CD4-positive, alpha-beta memory T cell (primary cell): ENCODE data around the gene STX1A. TPM values are rescaled to one million over a fixed set of nuclear protein-coding genes. Genes with fewer than 3 reads are reported as not detected.

Source experiments
- CTCF ChIA-PET: fragments of 350-600 bp; sonication (Branson Sonifier 250); formaldehyde crosslinking; loops from one replicate; lab custom pipeline; 2021; ENCODE audit warnings: inconsistent platforms; ENCODE audit not compliant: partially characterized antibody; lab: Charles Lee
- POLR2A ChIA-PET: fragments of 350-600 bp; sonication (Branson Sonifier 250); formaldehyde crosslinking; loops from one replicate; lab custom pipeline; 2021; ENCODE audit not compliant: partially characterized antibody; lab: Charles Lee
- DNase-seq, 5 donors: peaks; one replicate each; pipeline versions ENCODE4 v3.0.0 to v3.0.0-alpha.2; 2020 to 2022; ENCODE audit warnings: mixed read lengths in 1 of 5
- H3K27ac ChIP-seq: one replicate; pipeline ENCODE4 v1.7.0; 2013; ENCODE audit warnings: low read depth, low read length
- H3K27me3 ChIP-seq: 2 replicates; pipeline ENCODE4 v1.7.0; 2013; ENCODE audit warnings: mild to moderate bottlenecking, low read length, moderate library complexity; ENCODE audit not compliant: insufficient read depth
- H3K36me3 ChIP-seq: 2 replicates; pipeline ENCODE4 v1.7.0; 2013; ENCODE audit warnings: mild to moderate bottlenecking, low read length, moderate library complexity; ENCODE audit not compliant: insufficient read depth
- H3K4me1 ChIP-seq: 2 replicates; pipeline ENCODE4 v1.7.0; 2013; ENCODE audit warnings: mild to moderate bottlenecking, low read length, moderate library complexity; ENCODE audit not compliant: insufficient read depth
- H3K4me3 ChIP-seq, 2 donors: one replicate each; pipeline ENCODE4 v1.7.0; 2013; ENCODE audit warnings: low read length in 2 of 2, mild to moderate bottlenecking in 1 of 2
- H3K9me3 ChIP-seq, 2 donors: one replicate each; pipeline ENCODE4 v1.7.0; 2013; ENCODE audit warnings: low read length in 2 of 2, control low read depth in 1 of 2; ENCODE audit not compliant: control insufficient read depth in 1 of 2
- H3K27ac Mint-ChIP-seq, 7 donors: one replicate each; pipeline ENCODE4 v1.8.0; 2020 to 2021; ENCODE audit warnings: mixed read lengths in 7 of 7, mild to moderate bottlenecking in 6 of 7, inconsistent platforms in 3 of 7, moderate library complexity in 3 of 7
- H3K27me3 Mint-ChIP-seq, 2 donors: one replicate each; pipeline ENCODE4 v1.8.0; 2020 to 2021; ENCODE audit warnings: mixed read lengths in 2 of 2
- H3K36me3 Mint-ChIP-seq, 2 donors: one replicate each; pipeline ENCODE4 v1.8.0; 2020 to 2021; ENCODE audit warnings: mixed read lengths in 2 of 2, inconsistent platforms in 1 of 2, mild to moderate bottlenecking in 1 of 2
- H3K4me1 Mint-ChIP-seq, 4 donors: one replicate each; pipeline ENCODE4 v1.8.0; 2020 to 2021; ENCODE audit warnings: mixed read lengths in 4 of 4, mild to moderate bottlenecking in 1 of 4
- H3K4me3 Mint-ChIP-seq, 8 donors: one replicate each; pipeline ENCODE4 v1.8.0; 2020 to 2021; ENCODE audit warnings: mixed read lengths in 8 of 8, mild to moderate bottlenecking in 7 of 8, moderate library complexity in 6 of 8, inconsistent platforms in 3 of 8
- H3K9me3 Mint-ChIP-seq, 8 donors: one replicate each; pipeline ENCODE4 v1.8.0; 2020 to 2021; ENCODE audit warnings: mixed read lengths in 8 of 8, mild to moderate bottlenecking in 5 of 8, inconsistent platforms in 3 of 8, moderate library complexity in 1 of 8
- intact Hi-C: fragments of 100-400 bp; cut with micrococcal nuclease; formaldehyde crosslinking; loops from one replicate; pipeline ENCODE4 v1.15.1; 2023
- polyA plus RNA-seq, 2 donors: library from polyadenylated mRNA; unstranded; fragments of 300-500 nt; fragmentation: Illumina TruSeq; gene quantifications; one replicate each; pipeline ENCODE4 v1.2.3, GENCODE V29; 2021
- total RNA-seq, 2 experiments: library from RNA; stranded (reverse); gene quantifications; one replicate each; pipeline ENCODE4 v1.2.3, GENCODE V29; 2021

The STX1A gene
- total and polyA plus RNA-seq, 4 experiments from 2014 or later: 1.2 to 8.3 (median 5.4) TPM

- no peak for DNase-seq
- Histone ChIP-seq H3K36me3 (no peaks in the 10 kb centered on the region), H3K4me3 (peak overlapping the region; percentile 54 to 78), H3K27ac (peak overlapping the region; percentile 75), H3K4me1 (peaks cover 20% of the 10 kb centered on the region), H3K9me3 (no peaks in the 10 kb centered on the region), H3K27me3 (no peaks in the 10 kb centered on the region)
- intact Hi-C loops: loop anchor here (1.0 to 2.0 kb wide), 4 partner anchors 72 to 911 kb away; partner anchors contain the start of genes BAZ1B, METTL27, TYW1B and VPS37D
- POLR2A ChIA-PET: interaction anchor here (0.9 to 2.1 kb wide), 9 partner anchors 8 to 219 kb away, joined by 3 to 12 read pairs (median 5); partner anchors contain the start of genes BAZ1B, STX1A, TBL2 and VPS37D
- Mint-ChIP-seq H3K4me3 (peak overlapping the region; percentile 86 to 95 (median 90)), H3K27ac (peak overlapping the region; percentile 89 to 96 (median 94)), H3K4me1 (peaks cover 6 to 25% (median 13%) of the 10 kb centered on the region in 4 donors), H3K36me3 (peaks cover 0 to 7% of the 10 kb centered on the region in 2 donors), H3K27me3 (no peaks in the 10 kb centered on the region), H3K9me3 (no peaks in the 10 kb centered on the region)
- CTCF ChIA-PET: interaction anchor here (0.7 to 9.7 kb wide), 6 partner anchors 12 to 134 kb away, joined by 3 to 142 read pairs (median 5); no protein-coding TSS in a partner anchor
These were observed 19.9 kb upstream of the STX1A start for GRCh38 chr7:73739387-73739767.

GRCh38 chr7:73738612-73739386, 19.3 kb upstream of the STX1A start, which contains the start of gene ABHD11:
Gene ABHD11, minus strand, starts transcription at chr7:73738802. Its CDS starts 32 bp downstream, at chr7:73738770.
- Mint-ChIP-seq H3K4me1 (peaks cover 6 to 26% (median 13%) of the 10 kb centered on the region in 4 donors), H3K9me3 (no peaks in the 10 kb centered on the region), H3K4me3 (peak within 1 kb of the TSS; percentile 88 to 95 (median 91)), H3K36me3 (peaks cover 0 to 7% of the 10 kb centered on the region in 2 donors), H3K27ac (peak within 1 kb of the TSS; percentile 89 to 96 (median 94)), H3K27me3 (no peaks in the 10 kb centered on the region)
- DNase-seq: peak; percentile 96 to 99 (median 97)
- H3K9me3 ChIP-seq: no peaks in the 10 kb centered on the region
- no peaks in the 10 kb centered on the region for H3K36me3 ChIP-seq
- peaks cover 21% of the 10 kb centered on the region for H3K4me1 ChIP-seq
- peak within 1 kb of the TSS; percentile 65 to 78 for H3K4me3 ChIP-seq
- peak within 1 kb of the TSS; percentile 75 for H3K27ac ChIP-seq
- no peaks in the 10 kb centered on the region for H3K27me3 ChIP-seq
- intact Hi-C loops: loop anchor here (1.0 to 2.0 kb wide), 9 partner anchors 19 to 910 kb away; partner anchors contain the start of genes BAZ1B, BCL7B, BUD23 and DNAJC30
- ChIA-PET POLR2A (interaction anchor here (0.6 to 2.1 kb wide), 14 partner anchors 9 to 910 kb away, joined by 3 to 12 read pairs (median 4); partner anchors contain the start of genes BAZ1B, METTL27, STX1A and TBL2), CTCF (interaction anchor here (0.7 to 9.7 kb wide), 7 partner anchors 13 to 133 kb away, joined by 3 to 142 read pairs (median 5); no protein-coding TSS in a partner anchor)

- Mint-ChIP-seq H3K27me3 (no peaks in the 10 kb centered on the region), H3K36me3 (peaks cover 0 to 7% of the 10 kb centered on the region in 2 donors), H3K4me1 (peaks cover 6 to 26% (median 13%) of the 10 kb centered on the region in 4 donors), H3K4me3 (peak overlapping the region; percentile 88 to 95 (median 91)), H3K9me3 (no peaks in the 10 kb centered on the region), H3K27ac (peak overlapping the region in 6 of 7 donors; percentile 75 to 94 (median 90))
- Histone ChIP-seq H3K4me1 (peaks cover 21% of the 10 kb centered on the region), H3K27me3 (no peaks in the 10 kb centered on the region), H3K9me3 (no peaks in the 10 kb centered on the region), H3K4me3 (peak overlapping the region; percentile 65 to 78), H3K27ac (peak overlapping the region; percentile 75), H3K36me3 (no peaks in the 10 kb centered on the region)
- CTCF ChIA-PET: interaction anchor here (0.9 to 9.7 kb wide), 5 partner anchors 13 to 133 kb away, joined by 3 to 142 read pairs (median 5); no protein-coding TSS in a partner anchor
- DNase-seq: peak in 3 of 5 donors; percentile 33 to 51 (median 36)
- POLR2A ChIA-PET: interaction anchor here (0.6 to 2.1 kb wide), 13 partner anchors 8 to 909 kb away, joined by 3 to 12 read pairs (median 5); partner anchors contain the start of genes BAZ1B, METTL27, STX1A and TBL2
- intact Hi-C loops: loop anchor here (1.0 to 2.0 kb wide), 7 partner anchors 19 to 909 kb away; partner anchors contain the start of genes BAZ1B, BCL7B, BUD23 and DNAJC30
These were observed 18.7 kb upstream of the STX1A start for GRCh38 chr7:73738220-73738611.

GRCh38 chr7:73737491-73738219, 18.2 kb upstream of the STX1A start:
- Histone ChIP-seq H3K4me3 (peak overlapping the region in 1 of 2 donors; percentile 78), H3K27me3 (no peaks in the 10 kb centered on the region), H3K4me1 (peaks cover 21% of the 10 kb centered on the region), H3K27ac (peak overlapping the region; percentile 75), H3K9me3 (no peaks in the 10 kb centered on the region), H3K36me3 (no peaks in the 10 kb centered on the region)
- intact Hi-C loops: loop anchor here (1.0 to 2.0 kb wide), 7 partner anchors 18 to 909 kb away; partner anchors contain the start of genes BAZ1B, BCL7B, BUD23 and DNAJC30
- no peaks in the 10 kb centered on the region for H3K27me3 Mint-ChIP-seq
- ChIA-PET CTCF (interaction anchor here (2.0 to 9.7 kb wide), 2 partner anchors 15 to 132 kb away, joined by 5 to 142 read pairs; no protein-coding TSS in a partner anchor), POLR2A (interaction anchor here (0.9 to 2.1 kb wide), 5 partner anchors 8 to 909 kb away, joined by 3 to 12 read pairs (median 10); partner anchors contain the start of genes BAZ1B, STX1A and TBL2)
- H3K4me3 Mint-ChIP-seq: peak overlapping the region; percentile 88 to 95 (median 91)
- peaks cover 0 to 7% of the 10 kb centered on the region in 2 donors for H3K36me3 Mint-ChIP-seq
- no peak for DNase-seq
- H3K4me1 Mint-ChIP-seq: peaks cover 6 to 26% (median 13%) of the 10 kb centered on the region in 4 donors
- H3K27ac Mint-ChIP-seq: peak overlapping the region in 5 of 7 donors; percentile 75 to 94 (median 89)
- H3K9me3 Mint-ChIP-seq: no peaks in the 10 kb centered on the region

GRCh38 chr7:73736885-73737284, 17.4 kb upstream of the STX1A start:
- intact Hi-C loops: no loop called here
- peak overlapping the region in 6 of 8 donors; percentile 48 to 93 (median 90) for H3K4me3 Mint-ChIP-seq
- H3K27me3 Mint-ChIP-seq: no peaks in the 10 kb centered on the region
- Histone ChIP-seq H3K4me3 (no peak overlapping the region), H3K27me3 (no peaks in the 10 kb centered on the region), H3K36me3 (no peaks in the 10 kb centered on the region), H3K9me3 (no peaks in the 10 kb centered on the region), H3K4me1 (peaks cover 21% of the 10 kb centered on the region), H3K27ac (no peak overlapping the region)
- peaks cover 0 to 7% of the 10 kb centered on the region in 2 donors for H3K36me3 Mint-ChIP-seq
- DNase-seq: no peak
- peaks cover 6 to 26% (median 13%) of the 10 kb centered on the region in 4 donors for H3K4me1 Mint-ChIP-seq
- H3K27ac Mint-ChIP-seq: peak overlapping the region in 2 of 7 donors; percentile 23 to 89
- ChIA-PET POLR2A (no interaction called here), CTCF (interaction anchor here (9.7 kb wide), 1 partner anchor 132 kb away, joined by 142 read pairs; no protein-coding TSS in a partner anchor)
- no peaks in the 10 kb centered on the region for H3K9me3 Mint-ChIP-seq

- Mint-ChIP-seq H3K4me3 (no peak overlapping the region), H3K27ac (peak overlapping the region in 1 of 7 donors; percentile 60), H3K9me3 (no peaks in the 10 kb centered on the region), H3K27me3 (peaks cover 0 to under 1% of the 10 kb centered on the region in 2 donors), H3K36me3 (peaks cover 0 to 7% of the 10 kb centered on the region in 2 donors), H3K4me1 (peaks cover 6 to 26% (median 13%) of the 10 kb centered on the region in 4 donors)
- intact Hi-C loops: loop anchor here (2.0 kb wide), 1 partner anchor 129 kb away; no protein-coding TSS in a partner anchor
- Histone ChIP-seq H3K4me3 (no peak overlapping the region), H3K9me3 (no peaks in the 10 kb centered on the region), H3K4me1 (peaks cover 21% of the 10 kb centered on the region), H3K27ac (no peak overlapping the region), H3K27me3 (no peaks in the 10 kb centered on the region), H3K36me3 (no peaks in the 10 kb centered on the region)
- CTCF ChIA-PET: interaction anchor here (1.4 to 9.7 kb wide), 7 partner anchors 9 to 168 kb away, joined by 3 to 142 read pairs (median 8); partner anchors contain the start of genes STX1A and VPS37D
- POLR2A ChIA-PET: interaction anchor here (1.6 to 1.8 kb wide), 4 partner anchors 16 to 156 kb away, joined by 5 to 9 read pairs (median 6); partner anchors contain the start of genes STX1A and TBL2
- no peak for DNase-seq
These were observed 16.0 kb upstream of the STX1A start for GRCh38 chr7:73735528-73735905.
